ENCODE measurements around the gene ABHD17B. TPM values are rescaled to one million over a fixed set of nuclear protein-coding genes. Genes with fewer than 3 reads are reported as not detected.

ABHD17B gene
- total RNA-seq, 2 donors from 2014 or later = 20.6 to 33.6 TPM

- H3K27ac ChIP-seq = no peak overlapping the region
- no peaks in the 10 kb centered on the region for H3K9me3 ChIP-seq
- H3K4me1 ChIP-seq = no peaks in the 10 kb centered on the region
- no peak for TF ChIP-seq CTCF (IDR thresholded peaks at IDR 0.05)
- no peaks in the 10 kb centered on the region for H3K27me3 ChIP-seq
- H3K36me3 ChIP-seq = no peaks in the 10 kb centered on the region
- H3K4me3 ChIP-seq = no peak overlapping the region
- no peak for DNase-seq
- intact Hi-C loops (cut with DNase I) = no loop called here
- H3K9ac ChIP-seq (ENCODE audit: low read depth in 2 of 2, low read length in 2 of 2) = no peak overlapping the region
These were observed 18.9 kb upstream of the ABHD17B start for GRCh38 chr9:71929791-71930440.

- H3K4me1 ChIP-seq = no peaks in the 10 kb centered on the region
- no peak overlapping the region for H3K4me3 ChIP-seq
- H3K27ac ChIP-seq = no peak overlapping the region
- intact Hi-C loops (cut with DNase I) = no loop called here
- TF ChIP-seq CTCF (IDR thresholded peaks at IDR 0.05) = no peak
- H3K9me3 ChIP-seq = no peaks in the 10 kb centered on the region
- H3K9ac ChIP-seq (ENCODE audit: low read depth in 2 of 2, low read length in 2 of 2) = no peak overlapping the region
- H3K27me3 ChIP-seq = no peaks in the 10 kb centered on the region
- no peaks in the 10 kb centered on the region for H3K36me3 ChIP-seq
- DNase-seq = no peak
These were observed 18.2 kb upstream of the ABHD17B start for GRCh38 chr9:71929223-71929622.

- no peaks in the 10 kb centered on the region for H3K36me3 ChIP-seq
- H3K27ac ChIP-seq = no peak overlapping the region
These were observed 17.8 kb upstream of the ABHD17B start for GRCh38 chr9:71928806-71929205.

GRCh38 chr9:71928376-71928775, 17.4 kb upstream of the ABHD17B start:
- H3K9ac ChIP-seq (ENCODE audit: low read depth in 2 of 2, low read length in 2 of 2) = no peak overlapping the region
- H3K4me1 ChIP-seq = no peaks in the 10 kb centered on the region
- no peaks in the 10 kb centered on the region for H3K36me3 ChIP-seq
- H3K27me3 ChIP-seq = no peaks in the 10 kb centered on the region
- intact Hi-C loops (cut with DNase I) = no loop called here
- no peak overlapping the region for H3K27ac ChIP-seq
- no peak for DNase-seq
- H3K9me3 ChIP-seq = no peaks in the 10 kb centered on the region
- no peak for TF ChIP-seq CTCF (IDR thresholded peaks at IDR 0.05)
- H3K4me3 ChIP-seq = no peak overlapping the region

More at GRCh38 chr9:71928806-71929205, 17.8 kb upstream of the ABHD17B start:
- Histone ChIP-seq H3K9me3 (no peaks in the 10 kb centered on the region), H3K9ac (ENCODE audit: low read depth in 2 of 2, low read length in 2 of 2) (no peak overlapping the region), H3K27me3 (no peaks in the 10 kb centered on the region), H3K4me1 (no peaks in the 10 kb centered on the region), H3K4me3 (no peak overlapping the region)
- no peak for DNase-seq
- intact Hi-C loops (cut with DNase I) = no loop called here
- no peak for TF ChIP-seq CTCF (IDR thresholded peaks at IDR 0.05)

- Histone ChIP-seq H3K36me3 (no peaks in the 10 kb centered on the region), H3K9me3 (no peaks in the 10 kb centered on the region), H3K27me3 (no peaks in the 10 kb centered on the region), H3K4me1 (no peaks in the 10 kb centered on the region), H3K4me3 (no peak overlapping the region), H3K27ac (no peak overlapping the region), H3K9ac (ENCODE audit: low read depth in 2 of 2, low read length in 2 of 2) (no peak overlapping the region)
- no peak for TF ChIP-seq CTCF (IDR thresholded peaks at IDR 0.05)
- intact Hi-C loops (cut with DNase I) = no loop called here
- DNase-seq = no peak
These were observed 14.8 kb upstream of the ABHD17B start for GRCh38 chr9:71925834-71926233.
